H1 (cell line): ENCODE measurements around the gene MDC1. TPM values are rescaled to one million over a fixed set of nuclear protein-coding genes. Genes with fewer than 3 reads are reported as not detected.

Experiments
- CTCF ChIA-PET: fragments of 300-600 bp; sonication (Branson Sonifier 250); formaldehyde crosslinking; loops from one replicate; lab custom pipeline; 2021; ENCODE audit not compliant: partially characterized antibody; lab: Charles Lee
- POLR2A ChIA-PET: fragments of 300-600 bp; sonication (Branson Sonifier 250); formaldehyde crosslinking; loops from one replicate; lab custom pipeline; 2021; ENCODE audit warnings: inconsistent platforms; ENCODE audit not compliant: partially characterized antibody; lab: Charles Lee
- DNase-seq, 2 experiments: peaks; one replicate each; pipeline versions ENCODE4 v3.0.0 to v3.0.0-alpha.2; 2010 to 2022; ENCODE audit warnings: low spot score in 2 of 2, low read depth in 1 of 2, mixed read lengths in 1 of 2
- FAIRE-seq: peaks from 2 replicates; lab custom pipeline; 2011; peaks lifted over from hg19 to GRCh38; lab: Jason Lieb, UNC
- H2AFZ ChIP-seq: 2 replicates; pipeline ENCODE4 v1.8.1; 2012; ENCODE audit warnings: low read length, inconsistent platforms
- H2AK5ac ChIP-seq: 2 replicates; pipeline ENCODE4 v1.6.1; 2013; ENCODE audit warnings: low read depth, low read length
- H2BK120ac ChIP-seq: replicated peaks from 2 replicates; pipeline ENCODE3; 2013; ENCODE audit warnings: low read depth, low read length, inconsistent platforms
- H2BK12ac ChIP-seq: 2 replicates; pipeline ENCODE4 v1.6.1; 2013; ENCODE audit warnings: low read depth, low read length
- H2BK15ac ChIP-seq: 2 replicates; pipeline ENCODE4 v1.6.1; 2013; ENCODE audit warnings: low read length
- H2BK20ac ChIP-seq: 2 replicates; pipeline ENCODE4 v1.6.1; 2013; ENCODE audit warnings: low read length
- H2BK5ac ChIP-seq: 2 replicates; pipeline ENCODE4 v1.6.1; 2013; ENCODE audit warnings: low read depth, low read length
- H3K14ac ChIP-seq: 2 replicates; pipeline ENCODE4 v1.6.1; 2013; ENCODE audit warnings: inconsistent platforms; ENCODE audit not compliant: insufficient read length
- H3K18ac ChIP-seq: 2 replicates; pipeline ENCODE4 v1.6.1; 2013; ENCODE audit warnings: low read length; ENCODE audit errors: extremely low read depth
- H3K23ac ChIP-seq: 2 replicates; pipeline ENCODE4 v1.6.1; 2013; ENCODE audit warnings: inconsistent platforms; ENCODE audit not compliant: insufficient read length
- H3K23me2 ChIP-seq: 2 replicates; pipeline ENCODE4 v1.6.1; 2013; ENCODE audit warnings: low read depth, low read length
- H3K27ac ChIP-seq: 2 replicates; pipeline ENCODE4 v1.6.1; 2011; ENCODE audit warnings: low read depth, low read length, inconsistent platforms
- H3K27me3 ChIP-seq, 4 experiments: replicated peaks in 1 of 4; 1 replicate in 1 of 4; 2 replicates in 3 of 4; pipeline versions ENCODE4 v1.6.1 to v1.8.1; 2011 to 2013; ENCODE audit warnings: low read length in 3 of 4, mild to moderate bottlenecking in 3 of 4, inconsistent platforms in 2 of 4, mixed read lengths in 2 of 4, moderate library complexity in 1 of 4; ENCODE audit not compliant: control insufficient read depth in 3 of 4, insufficient read depth in 3 of 4; ENCODE audit errors: extremely low read depth in 1 of 4
- H3K36me3 ChIP-seq, 4 experiments: 2 replicates each; pipeline versions ENCODE4 v1.6.1 to v1.8.1; 2011 to 2013; ENCODE audit warnings: mild to moderate bottlenecking in 4 of 4, low read length in 3 of 4, moderate library complexity in 2 of 4, control low read depth in 1 of 4, inconsistent platforms in 1 of 4; ENCODE audit not compliant: insufficient read depth in 4 of 4, control insufficient read depth in 2 of 4
- H3K4ac ChIP-seq: replicated peaks from 2 replicates; pipeline ENCODE3; 2013; ENCODE audit warnings: low read length, low read depth, mixed read lengths, inconsistent platforms; ENCODE audit not compliant: insufficient read length
- H3K4me1 ChIP-seq, 4 experiments: replicated peaks in 1 of 4; 1 replicate in 1 of 4; 2 replicates in 3 of 4; pipeline versions ENCODE4 v1.6.1 to v1.8.1; 2011 to 2013; ENCODE audit warnings: low read length in 3 of 4, inconsistent platforms in 2 of 4, mixed read lengths in 1 of 4; ENCODE audit not compliant: insufficient read depth in 4 of 4, control insufficient read depth in 3 of 4
- H3K4me2 ChIP-seq, 2 experiments: 2 replicates each; pipeline versions ENCODE4 v1.6.1 to v1.8.1; 2011 to 2013; ENCODE audit warnings: low read depth in 2 of 2, low read length in 2 of 2, control low read depth in 1 of 2, inconsistent platforms in 1 of 2, mild to moderate bottlenecking in 1 of 2; ENCODE audit not compliant: insufficient read depth in 1 of 2
- H3K4me3 ChIP-seq, 4 experiments: fragments of 200-600, 300-600 bp in 1 of 4; sonication (generic), shearing (Covaris generic), sonication (Bioruptor Twin) in 1 of 4; 2 replicates each; pipeline versions ENCODE4 v1.5.1 to v1.8.1; 2011 to 2016; ENCODE audit warnings: low read length in 4 of 4, low read depth in 3 of 4, control low read depth in 2 of 4, inconsistent platforms in 2 of 4, mild to moderate bottlenecking in 2 of 4, mixed read lengths in 1 of 4, moderate library complexity in 1 of 4; ENCODE audit not compliant: insufficient read depth in 2 of 4; ENCODE audit errors: extremely low read depth in 1 of 4
- H3K56ac ChIP-seq: replicated peaks from 2 replicates; pipeline ENCODE3; 2013; ENCODE audit warnings: low read depth, mild to moderate bottlenecking, mixed read lengths, low read length, inconsistent platforms; ENCODE audit not compliant: insufficient read length
- H3K79me1 ChIP-seq: 2 replicates; pipeline ENCODE4 v1.6.1; 2013; ENCODE audit warnings: low read depth, low read length, control low read depth
- H3K79me2 ChIP-seq, 2 experiments: 2 replicates each; pipeline versions ENCODE4 v1.6.1 to v1.8.1; 2012 to 2013; ENCODE audit warnings: low read length in 2 of 2, mild to moderate bottlenecking in 2 of 2, inconsistent platforms in 1 of 2; ENCODE audit not compliant: insufficient read depth in 2 of 2, control insufficient read depth in 1 of 2
- H3K9ac ChIP-seq, 4 experiments: replicated peaks in 1 of 4; 1 replicate in 1 of 4; 2 replicates in 3 of 4; pipeline versions ENCODE4 v1.6.1 to v1.8.1; 2011 to 2013; ENCODE audit warnings: low read depth in 3 of 4, low read length in 3 of 4, control low read depth in 2 of 4, mild to moderate bottlenecking in 2 of 4, moderate library complexity in 2 of 4, inconsistent platforms in 1 of 4; ENCODE audit errors: extremely low read depth in 1 of 4
- H3K9me3 ChIP-seq, 2 experiments: 2 replicates each; pipeline versions ENCODE4 v1.6.1 to v1.8.1; 2012 to 2013; ENCODE audit warnings: mild to moderate bottlenecking in 2 of 2, moderate library complexity in 2 of 2, control low read depth in 1 of 2, inconsistent platforms in 1 of 2, low read depth in 1 of 2, low read length in 1 of 2, mixed read lengths in 1 of 2; ENCODE audit not compliant: insufficient read depth in 2 of 2
- H4K20me1 ChIP-seq, 2 experiments: replicated peaks in 1 of 2; 2 replicates each; pipeline versions ENCODE3 to v1.8.1; 2011 to 2013; ENCODE audit warnings: inconsistent platforms in 2 of 2, low read length in 2 of 2, mild to moderate bottlenecking in 1 of 2; ENCODE audit not compliant: insufficient read depth in 2 of 2, control insufficient read depth in 1 of 2
- H4K5ac ChIP-seq: 2 replicates; pipeline ENCODE4 v1.6.1; 2013; ENCODE audit warnings: low read length, low read depth, mixed read lengths, inconsistent platforms; ENCODE audit not compliant: insufficient read length
- H4K8ac ChIP-seq: 2 replicates; pipeline ENCODE4 v1.8.0; 2013; ENCODE audit warnings: mild to moderate bottlenecking, moderate library complexity, low read length, inconsistent platforms; ENCODE audit not compliant: insufficient read depth; ENCODE audit errors: extremely low read depth
- H4K91ac ChIP-seq: replicated peaks from 2 replicates; pipeline ENCODE3; 2013; ENCODE audit warnings: low read length, mixed read lengths, inconsistent platforms; ENCODE audit not compliant: insufficient read length
- BRCA1 ChIP-seq: IDR thresholded peaks from 2 replicates; pipeline ENCODE4 v1.6.1; 2012; ENCODE audit warnings: low read depth, low read length, improper control_type of control experiment
- CBX8 ChIP-seq: fragments of 300-800, 300-1000 bp; sonication (generic); IDR thresholded peaks from 2 replicates; pipeline ENCODE4 v1.7.1; 2016; ENCODE audit warnings: low read depth, low read length, borderline replicate concordance
- CEBPB ChIP-seq: IDR thresholded peaks from 2 replicates; pipeline ENCODE4 v1.6.1; 2012; ENCODE audit warnings: low read depth, low read length
- PHF8 ChIP-seq: fragments of 200-600 bp; sonication (generic); conservative IDR thresholded peaks from 2 replicates; pipeline ENCODE4 v1.7.1; 2012; ENCODE audit warnings: low read depth, mild to moderate bottlenecking, inconsistent platforms, low read length, moderate library complexity
- WGBS, 2 experiments: shearing (Covaris generic) in 1 of 2; methylation state at CpG; one replicate each; pipeline versions ENCODE4 v1.1.6 to v1.1.7; 2013 to 2015; ENCODE audit warnings: low lambda C conversion rate in 2 of 2, mixed read lengths in 2 of 2, inconsistent platforms in 1 of 2, low coverage in 1 of 2, missing lambda C conversion rate in 1 of 2; ENCODE audit not compliant: insufficient replicate concordance in 2 of 2, insufficient coverage in 1 of 2, insufficient read length in 1 of 2; ENCODE audit errors: extremely low coverage in 1 of 2, missing lambda C conversion rate in 1 of 2; 5-methylcytosine and 5-hydroxymethylcytosine counted together
- polyA plus RNA-seq, 7 experiments: library from polyadenylated mRNA; depleted of rRNA in 3 of 7; stranded (reverse) in 5 of 7; unstranded in 2 of 7; fragments of >200 nt in 5 of 7; fragments of 200-250 nt in 2 of 7; gene quantifications; 1 replicate in 5 of 7; 2 replicates in 1 of 7; 4 replicates in 1 of 7; pipeline versions ENCODE4 v1.2.1 to v1.2.3, GENCODE V29; 2011 to 2013; ENCODE audit warnings: missing spikeins in 2 of 7, mixed read lengths in 2 of 7
- total RNA-seq: library from RNA; stranded (reverse); fragmentation: NEBNext Ultra II Directional; extraction: Animal tissue kit (Norgen Biotek cat#: 25700); gene quantifications from 2 replicates; pipeline ENCODE4 v1.2.1, GENCODE V29; 2021

The MDC1 gene
- total and polyA plus RNA-seq, 2 of the 8 experiments (the other 6 are each of a cell fraction or from before 2014, with no cell fraction given) = 29.9 to 81.1 TPM

DNA sequence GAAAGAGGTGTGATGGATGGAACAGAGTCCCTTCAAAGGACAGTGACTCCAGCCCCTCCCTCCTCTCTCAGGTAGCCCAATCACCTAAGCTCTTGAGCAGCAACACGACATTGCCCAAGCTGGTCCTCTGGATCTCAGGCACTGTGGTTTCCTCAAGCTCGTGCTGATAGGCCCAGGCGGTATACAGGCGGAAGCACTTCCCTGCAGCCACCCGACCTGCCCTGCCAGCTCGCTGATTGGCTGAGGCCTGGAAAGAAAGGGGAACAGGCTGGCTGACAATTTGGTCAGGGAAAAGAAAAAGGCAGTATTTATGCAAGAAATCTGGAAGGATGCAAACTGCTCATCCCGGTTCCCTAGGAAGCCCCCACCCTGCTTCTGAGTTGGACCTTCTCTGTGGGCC is 60.6 kb downstream of the MDC1 start:
- H4K91ac ChIP-seq = no peak overlapping the region
- H4K8ac ChIP-seq = no peak overlapping the region
- H2BK120ac ChIP-seq = no peak overlapping the region
- no peak overlapping the region for H2BK12ac ChIP-seq
- no peak overlapping the region for H3K27ac ChIP-seq
- peaks cover 16 to 73% (median 62%) of the 10 kb centered on the region in 4 experiments for H3K36me3 ChIP-seq
- no peak overlapping the region for H3K4ac ChIP-seq
- H3K79me1 ChIP-seq = no peaks in the 10 kb centered on the region
- H3K9me3 ChIP-seq = no peaks in the 10 kb centered on the region
- H3K4me1 ChIP-seq = no peaks in the 10 kb centered on the region
- H3K14ac ChIP-seq = no peak overlapping the region
- FAIRE-seq (no peak), DNase-seq (no peak)
- no peak overlapping the region for H3K4me2 ChIP-seq
- no peak for TF ChIP-seq CBX8
- TF ChIP-seq CEBPB = no peak
- no peak for TF ChIP-seq PHF8
- no peak for TF ChIP-seq BRCA1
- TF ChIP-seq, all 59 proteins: peak for 0
- Histone ChIP-seq H4K20me1 (peaks cover 3 to 6% of the 10 kb centered on the region in 2 experiments), H3K4me3 (no peak overlapping the region), H2AFZ (no peak overlapping the region), H3K18ac (no peak overlapping the region), H2BK15ac (no peak overlapping the region), H3K23me2 (no peaks in the 10 kb centered on the region), H3K9ac (no peak overlapping the region), H2BK20ac (no peak overlapping the region), H4K5ac (no peak overlapping the region), H3K56ac (no peak overlapping the region), H3K27me3 (no peaks in the 10 kb centered on the region), H3K79me2 (no peaks in the 10 kb centered on the region), H2BK5ac (no peak overlapping the region), H2AK5ac (no peak overlapping the region), H3K23ac (no peak overlapping the region)
- 95% methylated on average over 7 of the region's 7 CpGs; no CpG with 5 or more reads in 1 of the 2 experiments for WGBS, 2 experiments
- CTCF ChIA-PET = interaction anchor here (1.5 to 2.0 kb wide), 2 partner anchors 10 to 13 kb away, joined by 3 to 10 read pairs; no protein-coding TSS in a partner anchor
- POLR2A ChIA-PET = interaction anchor here (1.0 to 8.1 kb wide), 9 partner anchors 7 to 67 kb away, joined by 3 to 50 read pairs (median 4); partner anchors contain the start of genes ATAT1, DHX16 and MDC1
